ENCODE results near the gene VPS35L. TPM values are rescaled to one million over a fixed set of nuclear protein-coding genes. Genes with fewer than 3 reads are reported as not detected.
A peak's percentile ranks its signal among the peaks of the same experiment; 100 is the strongest.

VPS35L gene
- total and polyA plus RNA-seq, 10 of the 15 experiments (the other 5 are each of a cell fraction or from before 2014, with no cell fraction given) = 14.9 to 44.1 (median 26.3) TPM

GRCh38 chr16:19559242-19559910 lies 3.9 kb downstream of the VPS35L start:
- no peak overlapping the region for H3K4me3 ChIP-seq
- H2AFZ ChIP-seq (ENCODE audit: control insufficient read depth, low read depth, low read length) = no peak overlapping the region
- no peak for ATAC-seq
- H3K4me1 ChIP-seq (ENCODE audit: control insufficient read depth, insufficient read depth, low read length) = peaks cover 3% of the 10 kb centered on the region
- WGBS (ENCODE audit: insufficient coverage, insufficient replicate concordance, low lambda C conversion rate, missing lambda C conversion rate) = 73% methylated on average over 10 of the region's 10 CpGs
- H3K27me3 ChIP-seq (replicated peaks in 1 of 2; ENCODE audit: control insufficient read depth in 2 of 2, insufficient read depth in 2 of 2, low read length in 1 of 2) = no peaks in the 10 kb centered on the region
- DNase-seq (ENCODE audit: low read depth, low spot score) = no peak
- CTCF ChIA-PET = interaction anchor here (0.7 to 6.6 kb wide), 7 partner anchors 8 to 332 kb away, joined by 3 to 51 read pairs (median 4); no protein-coding TSS in a partner anchor
- H3K79me2 ChIP-seq (ENCODE audit: control insufficient read depth, insufficient read depth, low read length) = peaks cover 5% of the 10 kb centered on the region
- intact Hi-C loops (cut with micrococcal nuclease; ENCODE audit: unreplicated experiment) (loop anchor here (2.0 kb wide), 1 partner anchor 327 kb away; no protein-coding TSS in a partner anchor), in situ Hi-C loops (cut with MboI) (loop anchor here (5.0 kb wide), 1 partner anchor 328 kb away; no protein-coding TSS in a partner anchor)
- TF ChIP-seq GATAD2B (conservative IDR thresholded peaks at IDR 0.05; ENCODE audit: low read depth) (no peak), PAX5 (IDR thresholded peaks at IDR 0.05; ENCODE audit: borderline replicate concordance, low read depth, low read length) (no peak), ETV6 (conservative IDR thresholded peaks at IDR 0.05 in 1 of 2, IDR thresholded peaks at IDR 0.05 in 1 of 2; ENCODE audit: borderline replicate concordance in 1 of 2, low read depth in 1 of 2) (no peak), RAD21 (IDR thresholded peaks at IDR 0.05; ENCODE audit: insufficient read depth, low read depth, low read length) (peak; percentile 65), SMC3 (IDR thresholded peaks at IDR 0.05; ENCODE audit: borderline replicate concordance, low read length) (peak; percentile 48; the same call in 1 of the 2 replicates), EGR1 (IDR thresholded peaks at IDR 0.05; ENCODE audit: borderline replicate concordance in 1 of 2, low read depth in 2 of 2, low read length in 2 of 2) (no peak), SKIL (IDR thresholded peaks at IDR 0.05; ENCODE audit: low read depth, poor library complexity, severe bottlenecking) (peak; percentile 33), ATF7 (IDR thresholded peaks at IDR 0.05; ENCODE audit: low read depth) (peak; percentile 63), CTCF (IDR thresholded peaks at IDR 0.05 in 2 of 3, conservative IDR thresholded peaks at IDR 0.05 in 1 of 3; ENCODE audit: control insufficient read depth in 2 of 3, extremely low read depth in 1 of 3, insufficient read depth in 1 of 3, low read depth in 3 of 3, low read length in 3 of 3) (peak; percentile 37 to 61 (median 54); a peak in 5 of 6 replicates)
- no peak overlapping the region for H3K9ac ChIP-seq (ENCODE audit: control insufficient read depth, insufficient read depth, low read length)
- POLR2A ChIA-PET = no interaction called here
- H4K20me1 ChIP-seq (ENCODE audit: control insufficient read depth, insufficient read depth) = no peaks in the 10 kb centered on the region
- no peak overlapping the region for H3K4me2 ChIP-seq (ENCODE audit: control insufficient read depth, insufficient read depth)
- SMC1A ChIA-PET (ENCODE audit: uncharacterized antibody, unreplicated experiment) = interaction anchor here (0.8 to 1.8 kb wide), 2 partner anchors 159 to 327 kb away, joined by 3 to 10 read pairs; no protein-coding TSS in a partner anchor
- H3K36me3 ChIP-seq (ENCODE audit: control insufficient read depth in 2 of 2, insufficient read depth in 2 of 2, low read length in 1 of 2) = no peaks in the 10 kb centered on the region
- no peaks in the 10 kb centered on the region for H3K9me3 ChIP-seq (replicated peaks; ENCODE audit: control insufficient read depth, insufficient read depth, low read length)
- no peak overlapping the region for H3K27ac ChIP-seq (ENCODE audit: control insufficient read depth, insufficient read depth)
- RAD21 ChIA-PET (ENCODE audit: unreplicated experiment) = interaction anchor here (0.6 kb wide), 1 partner anchor 325 kb away, joined by 3 read pairs; no protein-coding TSS in a partner anchor
- FAIRE-seq = no peak
- no TSS peak for BruUV-seq (replicated peaks)
